Esophagus muscularis mucosa (tissue), 4 donors: ENCODE results near the gene CRYAB.

Experiments used
- EP300 ChIP-seq: sonication (generic); formaldehyde crosslinking; IDR thresholded peaks from one replicate; pipeline ENCODE4 v1.6.1; 2017; ENCODE audit warnings: antibody characterized with exemption
- POLR2A ChIP-seq: fragments of 450-650 bp; IDR thresholded peaks from one replicate; pipeline ENCODE4 v1.6.1; 2017; ENCODE audit warnings: antibody characterized with exemption, moderate library complexity, mild to moderate bottlenecking, low read depth
- TF ChIP-seq, protein P1 (sequence below), 3 experiments: fragments of 200-600 bp in 2 of 3; fragments of 450-650 bp in 1 of 3; sonication (generic) in 2 of 3; IDR thresholded peaks; one replicate each; pipeline ENCODE4 v1.5.1; 2017 to 2019; ENCODE audit warnings: antibody characterized with exemption in 3 of 3, mild to moderate bottlenecking in 2 of 3, moderate library complexity in 1 of 3

DNA sequence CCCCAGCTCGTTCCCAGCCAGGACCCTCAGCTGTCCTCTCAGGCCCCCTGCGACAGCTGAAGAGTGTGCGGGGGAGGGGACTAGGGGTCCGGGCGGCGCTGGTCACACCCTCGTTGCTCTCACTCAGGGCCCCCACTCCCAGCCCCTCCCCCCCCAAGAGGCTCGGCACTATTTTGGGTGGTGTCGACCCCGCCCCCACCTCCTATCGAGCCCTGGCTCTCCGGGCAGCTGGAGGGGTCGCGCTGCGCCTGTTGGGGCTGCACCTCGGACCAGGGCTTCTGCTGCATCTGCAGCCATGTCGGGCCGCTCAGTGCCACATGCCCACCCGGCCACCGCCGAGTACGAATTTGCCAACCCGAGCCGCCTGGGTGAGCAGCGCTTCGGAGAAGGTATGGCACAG lies 965 bp upstream of the CRYAB start, which contains the start of gene HSPB2:
- TF ChIP-seq, protein P1, sequence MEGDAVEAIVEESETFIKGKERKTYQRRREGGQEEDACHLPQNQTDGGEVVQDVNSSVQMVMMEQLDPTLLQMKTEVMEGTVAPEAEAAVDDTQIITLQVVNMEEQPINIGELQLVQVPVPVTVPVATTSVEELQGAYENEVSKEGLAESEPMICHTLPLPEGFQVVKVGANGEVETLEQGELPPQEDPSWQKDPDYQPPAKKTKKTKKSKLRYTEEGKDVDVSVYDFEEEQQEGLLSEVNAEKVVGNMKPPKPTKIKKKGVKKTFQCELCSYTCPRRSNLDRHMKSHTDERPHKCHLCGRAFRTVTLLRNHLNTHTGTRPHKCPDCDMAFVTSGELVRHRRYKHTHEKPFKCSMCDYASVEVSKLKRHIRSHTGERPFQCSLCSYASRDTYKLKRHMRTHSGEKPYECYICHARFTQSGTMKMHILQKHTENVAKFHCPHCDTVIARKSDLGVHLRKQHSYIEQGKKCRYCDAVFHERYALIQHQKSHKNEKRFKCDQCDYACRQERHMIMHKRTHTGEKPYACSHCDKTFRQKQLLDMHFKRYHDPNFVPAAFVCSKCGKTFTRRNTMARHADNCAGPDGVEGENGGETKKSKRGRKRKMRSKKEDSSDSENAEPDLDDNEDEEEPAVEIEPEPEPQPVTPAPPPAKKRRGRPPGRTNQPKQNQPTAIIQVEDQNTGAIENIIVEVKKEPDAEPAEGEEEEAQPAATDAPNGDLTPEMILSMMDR (IDR thresholded peaks at IDR 0.05) = no peak
- no peak for TF ChIP-seq EP300
- TF ChIP-seq POLR2A = no peak
